K562 (cell line): ENCODE data around the gene PRDM10. TPM values are rescaled to one million over a fixed set of nuclear protein-coding genes. Genes with fewer than 3 reads are reported as not detected.

ENCODE experiments used
- ATAC-seq: fragments of 200-7000 bp; cut with Tn5 transposase; 3 replicates; pipeline ENCODE4 v1.9.1; 2020; ENCODE audit warnings: moderate library complexity
- BruUV-seq: library from RNA; stranded (reverse); fragments of 400-500 nt; replicated peaks from 2 replicates; lab custom pipeline; 2021; lab: Mats Ljungman, UMichigan
- CTCF ChIA-PET: fragments of 300-600 bp; formaldehyde crosslinking; extraction: SDS; loops from one replicate; lab custom pipeline; 2021; ENCODE audit warnings: low intra/inter-chr PET ratio; lab: Yijun Ruan, JAX
- POLR2A ChIA-PET: fragments of 300-600, 350-650 bp; sonication (Branson Sonifier 250); formaldehyde crosslinking; extraction: SDS; loops from one replicate; lab custom pipeline; 2021; ENCODE audit warnings: antibody characterized with exemption, inconsistent platforms; lab: Yijun Ruan, JAX
- DNase-seq, 4 experiments: peaks; one replicate each; pipeline versions ENCODE4 v3.0.0 to v3.0.0-alpha.2; 2011 to 2018; ENCODE audit warnings: low spot score in 3 of 4, mixed read lengths in 3 of 4; ENCODE audit errors: extremely low read depth in 1 of 4
- FAIRE-seq: peaks from 2 replicates; lab custom pipeline; 2011; peaks lifted over from hg19 to GRCh38; lab: Jason Lieb, UNC
- H2AFZ ChIP-seq: 2 replicates; pipeline ENCODE4 v1.6.0; 2011; ENCODE audit warnings: low read depth, low read length, control low read depth, inconsistent platforms
- H3K27ac ChIP-seq: fragments of 200-600 bp; 3 replicates; pipeline ENCODE4 v1.8.0; 2011; ENCODE audit warnings: low read depth, mild to moderate bottlenecking, control low read depth, inconsistent platforms, low read length, moderate library complexity, mixed read lengths; ENCODE audit errors: extremely low read depth
- H3K27me3 ChIP-seq, 2 experiments: fragments of 300-600 bp in 1 of 2; 2 replicates in 1 of 2; 3 replicates in 1 of 2; pipeline versions ENCODE4 v1.6.0 to v1.8.0; 2011; ENCODE audit warnings: inconsistent platforms in 2 of 2, low read length in 2 of 2, mild to moderate bottlenecking in 1 of 2, mixed read lengths in 1 of 2, moderate library complexity in 1 of 2; ENCODE audit not compliant: control insufficient read depth in 2 of 2, insufficient read depth in 2 of 2
- H3K36me3 ChIP-seq: fragments of 300-600 bp; 3 replicates; pipeline ENCODE4 v1.8.0; 2011; ENCODE audit warnings: mild to moderate bottlenecking, low read length, inconsistent platforms; ENCODE audit not compliant: control insufficient read depth, insufficient read depth
- H3K4me1 ChIP-seq, 2 experiments: fragments of 200-600 bp in 1 of 2; replicated peaks in 1 of 2; 2 replicates in 1 of 2; 3 replicates in 1 of 2; pipeline versions ENCODE4 v1.5.1 to v1.8.0; 2011; ENCODE audit warnings: inconsistent platforms in 2 of 2, low read length in 2 of 2, mild to moderate bottlenecking in 1 of 2, mixed read lengths in 1 of 2, moderate library complexity in 1 of 2; ENCODE audit not compliant: control insufficient read depth in 2 of 2, insufficient read depth in 2 of 2
- H3K4me2 ChIP-seq: 2 replicates; pipeline ENCODE4 v1.6.1; 2011; ENCODE audit warnings: low read length, control low read depth, inconsistent platforms, mixed read lengths; ENCODE audit not compliant: insufficient read depth
- H3K4me3 ChIP-seq: fragments of 200-600 bp; sonication (generic), shearing (Covaris generic); 2 replicates; pipeline ENCODE4 v1.5.1; 2016; ENCODE audit warnings: control low read depth, inconsistent platforms
- H3K79me2 ChIP-seq: fragments of 200-600 bp; 3 replicates; pipeline ENCODE4 v1.8.0; 2011; ENCODE audit warnings: low read length, inconsistent platforms; ENCODE audit not compliant: control insufficient read depth, insufficient read depth
- H3K9ac ChIP-seq, 2 experiments: 2 replicates each; pipeline versions ENCODE4 v1.6.0 to v1.6.1; 2011; ENCODE audit warnings: low read depth in 2 of 2, low read length in 2 of 2, control low read depth in 1 of 2, inconsistent platforms in 1 of 2, mild to moderate bottlenecking in 1 of 2, mixed read lengths in 1 of 2; ENCODE audit not compliant: insufficient read depth in 1 of 2
- H3K9me1 ChIP-seq: one replicate; pipeline ENCODE4 v1.6.0; 2011; ENCODE audit warnings: inconsistent platforms, mild to moderate bottlenecking, low read length, moderate library complexity; ENCODE audit not compliant: control insufficient read depth, insufficient read depth
- H3K9me3 ChIP-seq: replicated peaks from 2 replicates; pipeline ENCODE4 v1.5.1; 2011; ENCODE audit warnings: low read depth, low read length, inconsistent platforms; ENCODE audit not compliant: control insufficient read depth, insufficient read depth
- H4K20me1 ChIP-seq: replicated peaks from 2 replicates; pipeline ENCODE4 v1.6.1; 2011; ENCODE audit warnings: low read length, inconsistent platforms, mixed read lengths; ENCODE audit not compliant: control insufficient read depth, insufficient read depth
- CEBPG ChIP-seq, 3 experiments: fragments of 200-800 bp in 1 of 3; sonication (Bioruptor generic) in 1 of 3; sonication (generic) in 1 of 3; formaldehyde crosslinking in 1 of 3; IDR thresholded peaks in 2 of 3; conservative IDR thresholded peaks in 1 of 3; 2 replicates each; pipeline versions ENCODE4 v1.6.1 to v1.8.0; 2016 to 2022; ENCODE audit warnings: missing compliant biosample characterization in 2 of 3, missing genetic modification characterization in 2 of 3, mild to moderate bottlenecking in 1 of 3, missing genetic modification reagents in 1 of 3
- HSF4 ChIP-seq: fragments of 250-450 bp; sonication (Bioruptor Pico); IDR thresholded peaks from 2 replicates; pipeline ENCODE4 v2.1.2; 2022; ENCODE audit warnings: mild to moderate bottlenecking, moderate library complexity, borderline replicate concordance
- MEF2A ChIP-seq: IDR thresholded peaks from 2 replicates; pipeline ENCODE4 v1.6.1; 2011; ENCODE audit warnings: low read depth, mild to moderate bottlenecking, low read length, moderate library complexity; ENCODE audit not compliant: control insufficient read depth
- NFIC ChIP-seq: fragments of 450-650 bp; IDR thresholded peaks from 2 replicates; pipeline ENCODE4 v1.6.1; 2017; ENCODE audit warnings: mild to moderate bottlenecking, inconsistent platforms
- PHF20 ChIP-seq: fragments of 450-650 bp; IDR thresholded peaks from 2 replicates; pipeline ENCODE4 v1.6.1; 2018; ENCODE audit not compliant: partially characterized antibody
- WGBS: fragments of 100-300 bp; shearing (Covaris generic); methylation state at CpG from one replicate; pipeline ENCODE4 v1.1.6; 2016; ENCODE audit warnings: low coverage, mixed read lengths; ENCODE audit not compliant: insufficient coverage; ENCODE audit errors: missing lambda C conversion rate; 5-methylcytosine and 5-hydroxymethylcytosine counted together
- in situ Hi-C: fragments of 300-500 bp; cut with MboI; formaldehyde crosslinking; loops from 4 replicates; pipeline ENCODE4 v1.15.0; 2018; ENCODE audit warnings: inconsistent platforms, mixed read lengths
- intact Hi-C: fragments of 100-400 bp; cut with micrococcal nuclease; formaldehyde crosslinking; loops from 2 replicates; pipeline ENCODE4 v1.14.2; 2022
- polyA plus RNA-seq, 8 experiments: library from polyadenylated mRNA; depleted of rRNA in 4 of 8; stranded (reverse) in 5 of 8; unstranded in 3 of 8; fragments of >200 nt; fragmentation: Nextera tagmentation in 2 of 8; fragmentation: Illumina TruSeq in 1 of 8; extraction: Ambion mirVana in 2 of 8; extraction: Trizol in 1 of 8; gene quantifications; 2 replicates each; pipeline versions ENCODE4 v1.2.1 to v1.2.3, GENCODE V29; 2011 to 2014; ENCODE audit warnings: inconsistent platforms in 1 of 8, missing spikeins in 1 of 8
- total RNA-seq, 7 experiments: library from RNA; depleted of rRNA in 6 of 7; stranded (reverse); fragments of >200 nt in 6 of 7; fragmentation: Illumina TruSeq in 2 of 7; extraction: Trizol in 2 of 7; gene quantifications; 2 replicates each; pipeline versions ENCODE4 v1.2.1 to v1.2.3, GENCODE V29; 2011 to 2021; ENCODE audit warnings: low replicate concordance in 1 of 7
- TF ChIP-seq, protein P1 (sequence below): fragments of 450-650 bp; formaldehyde crosslinking; IDR thresholded peaks from 2 replicates; pipeline ENCODE4 v1.4.0; 2020; ENCODE audit warnings: mild to moderate bottlenecking, moderate library complexity

PRDM10 gene
- total and polyA plus RNA-seq, 9 of the 15 experiments (the other 6 are each of a cell fraction or from before 2014, with no cell fraction given): 0.89 to 9.3 (median 4.5) TPM

DNA sequence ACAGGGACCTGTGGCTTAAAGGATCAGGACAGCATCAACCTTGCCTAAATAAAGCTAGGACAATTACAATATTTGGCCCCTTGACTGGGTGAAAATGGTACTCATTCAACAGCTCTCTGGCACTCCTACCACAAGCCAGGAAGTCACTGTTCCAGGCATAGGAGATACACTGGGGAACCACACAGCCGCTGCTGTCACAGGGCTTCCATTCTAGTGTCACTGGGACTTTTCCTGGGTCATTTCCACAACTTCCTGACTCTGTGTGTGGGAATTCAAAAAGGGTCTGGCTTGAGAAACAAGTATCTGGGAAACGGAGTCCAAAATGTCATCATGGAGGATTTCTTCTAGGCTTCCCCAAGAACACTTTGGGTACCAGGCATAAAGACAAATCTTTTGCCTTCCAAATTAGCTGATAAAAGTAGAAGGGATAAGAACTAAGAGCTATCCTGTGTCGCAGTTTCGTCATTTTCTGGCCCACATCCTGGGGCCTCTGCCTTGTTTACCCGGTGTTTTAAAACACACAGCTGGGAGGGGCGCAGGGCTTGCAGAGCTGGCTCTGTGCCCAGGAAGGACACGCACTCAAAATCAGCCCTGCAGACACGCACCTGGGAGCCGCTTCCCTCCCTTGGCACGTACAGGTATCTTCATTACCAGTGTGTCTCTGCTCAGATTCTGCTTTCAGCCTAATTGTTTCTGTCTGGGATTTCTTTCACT, 149.0 kb downstream of the PRDM10 start:
- no peaks in the 10 kb centered on the region for H3K9me3 ChIP-seq
- TF ChIP-seq, protein P1, sequence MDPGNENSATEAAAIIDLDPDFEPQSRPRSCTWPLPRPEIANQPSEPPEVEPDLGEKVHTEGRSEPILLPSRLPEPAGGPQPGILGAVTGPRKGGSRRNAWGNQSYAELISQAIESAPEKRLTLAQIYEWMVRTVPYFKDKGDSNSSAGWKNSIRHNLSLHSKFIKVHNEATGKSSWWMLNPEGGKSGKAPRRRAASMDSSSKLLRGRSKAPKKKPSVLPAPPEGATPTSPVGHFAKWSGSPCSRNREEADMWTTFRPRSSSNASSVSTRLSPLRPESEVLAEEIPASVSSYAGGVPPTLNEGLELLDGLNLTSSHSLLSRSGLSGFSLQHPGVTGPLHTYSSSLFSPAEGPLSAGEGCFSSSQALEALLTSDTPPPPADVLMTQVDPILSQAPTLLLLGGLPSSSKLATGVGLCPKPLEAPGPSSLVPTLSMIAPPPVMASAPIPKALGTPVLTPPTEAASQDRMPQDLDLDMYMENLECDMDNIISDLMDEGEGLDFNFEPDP (CRISPR knock-in tag): no peak
- TF ChIP-seq HSF4 (CRISPR knock-in tag) (no peak), NFIC (peak; percentile 67), CEBPG (CRISPR knock-in tag; IDR thresholded peaks at IDR 0.05) (no peak), CEBPG (tag; conservative IDR thresholded peaks at IDR 0.05 in 1 of 2, IDR thresholded peaks at IDR 0.05 in 1 of 2) (0 out of 4 replicates have a peak, but pooled peaks of 1 of the 2 experiments have one; percentile 22), MEF2A (no peak), PHF20 (no peak)
- POLR2A ChIA-PET: interaction anchor here (1.0 kb wide), 1 partner anchor 20 kb away, joined by 4 read pairs; no protein-coding TSS in a partner anchor
- BruUV-seq: no TSS peak
- no peak overlapping the region for H3K9ac ChIP-seq
- no peak for FAIRE-seq
- H3K27ac ChIP-seq: no peak overlapping the region
- peak; percentile 45 for ATAC-seq
- H3K4me1 ChIP-seq: no peaks in the 10 kb centered on the region
- intact Hi-C loops: no loop called here
- H2AFZ ChIP-seq: no peak overlapping the region
- no peaks in the 10 kb centered on the region for H3K9me1 ChIP-seq
- peak in 1 of 4 experiments; percentile 9 for DNase-seq
- H3K4me2 ChIP-seq: no peak overlapping the region
- in situ Hi-C loops: no loop called here
- no peaks in the 10 kb centered on the region for H3K36me3 ChIP-seq
- H4K20me1 ChIP-seq: no peaks in the 10 kb centered on the region
- no peak overlapping the region for H3K4me3 ChIP-seq
- no peaks in the 10 kb centered on the region for H3K79me2 ChIP-seq
- 3% methylated on average over 10 of the region's 10 CpGs for WGBS
- H3K27me3 ChIP-seq: peaks cover 53% of the 10 kb centered on the region in 2 experiments; a peak in 4 of 5 replicates
- CTCF ChIA-PET: no interaction called here
